GM18867 (cell line): Measurements from ENCODE around the gene HSF5.

ENCODE experiments used
- ATAC-seq: cut with Tn5 transposase; IDR thresholded peaks from one replicate; pipeline ENCODE4 v1.9.1; 2021; ENCODE audit warnings: mild to moderate bottlenecking, moderate library complexity; ENCODE audit not compliant: unreplicated experiment

HSF5 gene

DNA sequence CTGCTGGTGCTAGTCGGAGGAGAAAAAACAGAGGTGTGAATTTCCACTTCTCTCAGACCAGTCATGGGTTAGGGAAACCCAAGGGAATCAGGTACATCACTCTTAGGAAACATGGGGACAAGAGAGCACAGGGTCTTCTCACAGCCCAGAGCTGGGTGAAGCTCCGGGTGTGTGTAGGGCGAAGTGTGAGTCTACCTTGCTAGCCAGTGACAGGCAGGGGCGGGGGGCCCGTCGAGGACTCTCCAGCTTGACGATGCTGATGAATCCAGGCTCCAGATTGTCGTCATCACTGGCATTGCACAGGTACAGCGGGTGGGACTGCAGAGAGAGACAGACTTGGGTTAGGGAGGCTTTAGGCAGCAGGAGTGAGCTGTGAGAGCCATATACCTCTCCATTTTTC is 117.5 kb downstream of the HSF5 start:
- no peak for ATAC-seq

DNA sequence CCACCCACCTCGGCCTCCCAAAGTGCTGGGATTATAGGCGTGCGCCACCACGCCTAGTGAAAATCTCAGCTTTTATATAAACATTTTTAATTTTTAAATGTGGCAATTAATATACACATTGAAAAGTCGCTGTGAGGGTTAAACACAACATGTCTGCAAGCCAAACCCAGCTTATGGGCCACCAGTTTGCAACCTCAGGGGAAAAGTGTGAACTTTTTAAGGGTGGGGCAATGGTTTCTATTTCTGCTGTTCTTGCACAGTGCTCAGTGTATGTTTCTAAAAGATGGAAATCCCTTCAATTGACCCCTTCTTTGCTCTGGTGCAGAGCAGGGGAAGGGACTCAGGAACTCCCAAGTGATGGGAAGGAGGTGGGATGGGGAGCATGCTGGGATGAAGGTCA is 117.9 kb downstream of the HSF5 start:
- no peak for ATAC-seq
